Left ventricle myocardium inferior (tissue), 1 donor: ENCODE results near the gene EAPP. TPM values are rescaled to one million over a fixed set of nuclear protein-coding genes. Genes with fewer than 3 reads are reported as not detected.
"Not testable (repeated sequence)": the region's sequence is repeated elsewhere in the genome, so short reads cannot be mapped to it uniquely, and the experiment has no call there.

Experiments
- DNase-seq: peaks from one replicate; pipeline ENCODE4 v3.0.0-alpha.2; 2020
- H3K27ac ChIP-seq: fragments of 200-600 bp; replicated peaks from 2 replicates; pipeline ENCODE4 v1.8.0; 2021
- H3K27me3 ChIP-seq: fragments of 200-600 bp; 2 replicates; pipeline ENCODE4 v1.8.0; 2021; ENCODE audit warnings: low read depth
- H3K36me3 ChIP-seq: fragments of 200-600 bp; 2 replicates; pipeline ENCODE4 v1.8.0; 2021
- H3K4me1 ChIP-seq: fragments of 200-600 bp; 2 replicates; pipeline ENCODE4 v1.8.0; 2021
- H3K4me3 ChIP-seq: fragments of 200-600 bp; 2 replicates; pipeline ENCODE4 v1.8.0; 2021; ENCODE audit warnings: mild to moderate bottlenecking, moderate library complexity
- H3K9me3 ChIP-seq: fragments of 200-600 bp; replicated peaks from 2 replicates; pipeline ENCODE4 v1.8.0; 2021
- CTCF ChIP-seq: fragments of 200-600 bp; IDR thresholded peaks from 2 replicates; pipeline ENCODE4 v1.8.0; 2021; ENCODE audit warnings: antibody characterized with exemption, mild to moderate bottlenecking, borderline replicate concordance
- intact Hi-C: fragments of 100-400 bp; cut with micrococcal nuclease; formaldehyde crosslinking; loops from one replicate; pipeline ENCODE4 v1.11.0; 2022
- total RNA-seq: library from RNA; stranded (reverse); fragmentation: NEBNext Ultra II Directional; extraction: Animal tissue kit (Norgen Biotek cat#: 25700); gene quantifications from one replicate; pipeline ENCODE4 v1.2.1, GENCODE V29; 2021
- donor health status: DM: no; HTN: yes; CAD: no; lungs with severe emphysema.

The EAPP gene
- total RNA-seq, 1 donor from 2014 or later: 17.5 TPM

GRCh38 chr14:34488528-34488927 is 51.0 kb downstream of the EAPP start:
- intact Hi-C loops: no loop called here
- Histone ChIP-seq H3K9me3 (no peaks in the 10 kb centered on the region), H3K36me3 (no peaks in the 10 kb centered on the region), H3K27me3 (no peaks in the 10 kb centered on the region), H3K4me1 (no peaks in the 10 kb centered on the region), H3K27ac (no peak overlapping the region), H3K4me3 (no peak overlapping the region)
- no peak for DNase-seq
- no peak for TF ChIP-seq CTCF

GRCh38 chr14:34484726-34485125 is 54.8 kb downstream of the EAPP start:
- Histone ChIP-seq H3K4me1 (no peaks in the 10 kb centered on the region), H3K27me3 (no peaks in the 10 kb centered on the region), H3K9me3 (no peaks in the 10 kb centered on the region), H3K27ac (no peak overlapping the region), H3K36me3 (no peaks in the 10 kb centered on the region), H3K4me3 (no peak overlapping the region)
- intact Hi-C loops: no loop called here
- DNase-seq: no peak
- no peak for TF ChIP-seq CTCF

GRCh38 chr14:34482463-34482862 is 57.0 kb downstream of the EAPP start:
- H3K4me1 ChIP-seq: no peaks in the 10 kb centered on the region
- no peaks in the 10 kb centered on the region for H3K27me3 ChIP-seq
- H3K4me3 ChIP-seq: no peak overlapping the region
- no peak for TF ChIP-seq CTCF
- intact Hi-C loops: no loop called here
- DNase-seq: no peak
- no peaks in the 10 kb centered on the region for H3K9me3 ChIP-seq
- H3K27ac ChIP-seq: no peak overlapping the region
- H3K36me3 ChIP-seq: no peaks in the 10 kb centered on the region

- H3K27me3 ChIP-seq: no peaks in the 10 kb centered on the region
- H3K27ac ChIP-seq: no peak overlapping the region
- no peak for DNase-seq
- TF ChIP-seq CTCF: no peak
- no peak overlapping the region for H3K4me3 ChIP-seq
- H3K9me3 ChIP-seq: no peaks in the 10 kb centered on the region
- intact Hi-C loops: no loop called here
- H3K4me1 ChIP-seq: no peaks in the 10 kb centered on the region
- no peaks in the 10 kb centered on the region for H3K36me3 ChIP-seq
Measured at GRCh38 chr14:34479694-34480093, 59.8 kb downstream of the EAPP start.

GRCh38 chr14:34478261-34478660 is 61.2 kb downstream of the EAPP start:
- intact Hi-C loops: no loop called here
- Histone ChIP-seq H3K4me3 (no peak overlapping the region), H3K9me3 (no peaks in the 10 kb centered on the region), H3K27me3 (no peaks in the 10 kb centered on the region), H3K27ac (no peak overlapping the region), H3K4me1 (no peaks in the 10 kb centered on the region), H3K36me3 (no peaks in the 10 kb centered on the region)
- no peak for DNase-seq
- no peak for TF ChIP-seq CTCF

GRCh38 chr14:34476036-34476435 is 63.5 kb downstream of the EAPP start:
- H3K4me1 ChIP-seq, H3K9me3 ChIP-seq, H3K27me3 ChIP-seq, H3K36me3 ChIP-seq, H3K4me3 ChIP-seq, DNase-seq, H3K27ac ChIP-seq, intact Hi-C loops: not testable (repeated sequence)
